Measurements from ENCODE around the gene LYSET. TPM values are rescaled to one million over a fixed set of nuclear protein-coding genes. Genes with fewer than 3 reads are reported as not detected.
"Not testable (repeated sequence)": the region's sequence is repeated elsewhere in the genome, so short reads cannot be mapped to it uniquely, and the experiment has no call there.

LYSET gene
- total RNA-seq, 1 donor from 2014 or later = 28.3 TPM

DNA sequence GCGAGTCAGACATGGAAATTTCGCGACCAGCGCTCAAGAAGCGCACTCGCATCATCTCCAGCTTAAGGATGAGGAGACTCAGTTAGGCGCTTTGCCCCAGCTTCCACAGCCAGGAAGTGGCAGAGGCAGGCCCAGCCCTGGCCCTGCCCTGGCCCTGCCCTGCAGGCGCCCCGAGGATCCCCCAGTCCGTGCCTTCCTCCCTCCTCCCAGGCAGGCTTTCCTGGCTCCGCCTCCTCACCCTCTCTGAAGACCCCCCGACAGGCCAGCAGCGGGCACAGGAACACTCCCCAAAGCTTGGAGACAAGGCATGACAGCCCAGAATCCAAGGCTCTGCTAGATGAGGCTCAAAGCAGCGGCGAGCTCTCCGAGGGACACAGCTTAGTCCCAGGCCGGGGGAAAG lies 47.0 kb downstream of the LYSET start:
- Mint-ChIP-seq H3K27me3 (peaks cover 4% of the 10 kb centered on the region), H3K9me3 (ENCODE audit: low read depth) (no peaks in the 10 kb centered on the region), H3K36me3 (ENCODE audit: insufficient read depth) (peaks cover 3% of the 10 kb centered on the region), H3K27ac (no peak overlapping the region), H3K4me1 (ENCODE audit: low read depth) (no peaks in the 10 kb centered on the region), H3K4me3 (ENCODE audit: low read depth) (no peak overlapping the region)
- no peak for DNase-seq (ENCODE audit: low spot score, unreplicated experiment)
- TF ChIP-seq, protein P1, sequence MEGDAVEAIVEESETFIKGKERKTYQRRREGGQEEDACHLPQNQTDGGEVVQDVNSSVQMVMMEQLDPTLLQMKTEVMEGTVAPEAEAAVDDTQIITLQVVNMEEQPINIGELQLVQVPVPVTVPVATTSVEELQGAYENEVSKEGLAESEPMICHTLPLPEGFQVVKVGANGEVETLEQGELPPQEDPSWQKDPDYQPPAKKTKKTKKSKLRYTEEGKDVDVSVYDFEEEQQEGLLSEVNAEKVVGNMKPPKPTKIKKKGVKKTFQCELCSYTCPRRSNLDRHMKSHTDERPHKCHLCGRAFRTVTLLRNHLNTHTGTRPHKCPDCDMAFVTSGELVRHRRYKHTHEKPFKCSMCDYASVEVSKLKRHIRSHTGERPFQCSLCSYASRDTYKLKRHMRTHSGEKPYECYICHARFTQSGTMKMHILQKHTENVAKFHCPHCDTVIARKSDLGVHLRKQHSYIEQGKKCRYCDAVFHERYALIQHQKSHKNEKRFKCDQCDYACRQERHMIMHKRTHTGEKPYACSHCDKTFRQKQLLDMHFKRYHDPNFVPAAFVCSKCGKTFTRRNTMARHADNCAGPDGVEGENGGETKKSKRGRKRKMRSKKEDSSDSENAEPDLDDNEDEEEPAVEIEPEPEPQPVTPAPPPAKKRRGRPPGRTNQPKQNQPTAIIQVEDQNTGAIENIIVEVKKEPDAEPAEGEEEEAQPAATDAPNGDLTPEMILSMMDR (IDR thresholded peaks at IDR 0.05; ENCODE audit: unreplicated experiment) = no peak

DNA sequence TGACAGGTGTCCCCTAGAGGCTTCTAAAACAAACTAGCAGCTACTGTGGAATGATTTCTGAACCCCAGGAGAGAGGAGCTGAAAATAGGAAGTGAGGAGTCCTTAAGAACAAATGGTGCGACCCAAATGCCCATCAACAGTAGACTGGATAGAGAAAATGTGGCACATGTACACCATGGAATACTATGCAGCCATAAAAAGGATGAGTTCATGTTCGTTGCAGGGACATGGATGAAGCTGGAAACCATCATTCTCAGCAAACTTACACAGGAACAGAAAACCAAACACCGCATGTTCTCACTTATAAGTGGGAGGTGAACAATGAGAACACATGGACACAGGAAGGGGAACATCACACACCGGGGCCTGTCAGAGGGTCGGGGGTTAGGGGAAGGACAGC lies 48.0 kb downstream of the LYSET start:
- not testable (repeated sequence) for H3K36me3 Mint-ChIP-seq (ENCODE audit: insufficient read depth); H3K4me3 Mint-ChIP-seq (ENCODE audit: low read depth); H3K27ac Mint-ChIP-seq; H3K4me1 Mint-ChIP-seq (ENCODE audit: low read depth); H3K27me3 Mint-ChIP-seq; H3K9me3 Mint-ChIP-seq (ENCODE audit: low read depth); DNase-seq (ENCODE audit: low spot score, unreplicated experiment)

DNA sequence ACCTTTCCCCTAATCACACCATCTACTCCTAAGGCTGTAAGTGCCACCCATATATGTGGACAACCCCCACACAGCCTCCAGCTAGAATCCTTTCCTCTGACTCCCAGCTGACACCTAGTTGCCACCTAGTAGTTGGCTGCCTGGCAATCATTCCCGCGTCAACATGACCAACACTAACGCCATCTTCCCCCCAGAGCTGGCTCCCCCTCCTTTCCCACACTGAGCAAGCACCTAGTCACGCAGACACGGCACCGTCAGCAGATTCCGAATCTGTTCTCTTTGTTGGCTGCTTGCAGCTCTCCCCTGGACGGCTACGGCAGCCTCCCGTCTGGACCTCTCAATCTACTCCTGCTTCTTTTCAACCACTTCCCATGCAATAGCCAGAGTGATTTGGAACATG lies 49.7 kb downstream of the LYSET start:
- peaks cover 4% of the 10 kb centered on the region for H3K27me3 Mint-ChIP-seq
- peaks cover 1% of the 10 kb centered on the region for H3K36me3 Mint-ChIP-seq (ENCODE audit: insufficient read depth)
- no peak overlapping the region for H3K27ac Mint-ChIP-seq
- H3K4me3 Mint-ChIP-seq (ENCODE audit: low read depth) = no peak overlapping the region
- no peak for DNase-seq (ENCODE audit: low spot score, unreplicated experiment)
- TF ChIP-seq, protein P1 (IDR thresholded peaks at IDR 0.05; ENCODE audit: unreplicated experiment) = no peak
- no peaks in the 10 kb centered on the region for H3K9me3 Mint-ChIP-seq (ENCODE audit: low read depth)
- H3K4me1 Mint-ChIP-seq (ENCODE audit: low read depth) = no peaks in the 10 kb centered on the region

Other genes starting within 250 kb of the LYSET start
- 71.3 and 72.0 TPM in 2 replicates for gene ITPK1, start 69.4 kb upstream of the LYSET start, total RNA-seq
- gene MOAP1, start 420 bp upstream of the LYSET start, total RNA-seq = 23.3 and 23.4 TPM in 2 replicates
- 9.0 and 10.6 TPM in 2 replicates for gene GON7, start 21.7 kb downstream of the LYSET start, total RNA-seq
- 16.0 and 17.2 TPM in 2 replicates for gene UBR7, start 21.9 kb downstream of the LYSET start, total RNA-seq
- 56.8 and 65.5 TPM in 2 replicates for gene BTBD7, start 147.7 kb downstream of the LYSET start, total RNA-seq
- 1.1 TPM in 1 of 2 replicates, not detected in the other for gene COX8C, start 161.9 kb downstream of the LYSET start, total RNA-seq
- gene UNC79, start 245.6 kb downstream of the LYSET start, total RNA-seq = 2.6 TPM in 2 replicates

Measured in progenitor cell of endocrine pancreas (in vitro differentiated cells).